Measurements from ENCODE around the gene NUB1.

Gene NUB1

GRCh38 chr7:151341357-151342101 is at the start of gene NUB1:
Gene NUB1 (plus strand): TSS chr7:151341812. CDS start chr7:151345350, 3,538 bp downstream.
- peak; percentile 11 for DNase-seq (ENCODE audit: low read depth)
- TF ChIP-seq CTCF (IDR thresholded peaks at IDR 0.05; ENCODE audit: control insufficient read depth, insufficient read depth, low read depth, low read length, missing control alignments) = no peak
- H3K4me3 ChIP-seq (ENCODE audit: control insufficient read depth, low read depth, low read length) = peak within 1 kb of the TSS; percentile 70

- DNase-seq (ENCODE audit: low read depth) = no peak
- TF ChIP-seq CTCF (IDR thresholded peaks at IDR 0.05; ENCODE audit: control insufficient read depth, insufficient read depth, low read depth, low read length, missing control alignments) = no peak
- no peak overlapping the region for H3K4me3 ChIP-seq (ENCODE audit: control insufficient read depth, low read depth, low read length)
Observed at GRCh38 chr7:151292850-151293249, 48.8 kb upstream of the NUB1 start.

GRCh38 chr7:151296202-151296992 is 45.2 kb upstream of the NUB1 start:
- no peak for DNase-seq (ENCODE audit: low read depth)
- no peak for TF ChIP-seq CTCF (IDR thresholded peaks at IDR 0.05; ENCODE audit: control insufficient read depth, insufficient read depth, low read depth, low read length, missing control alignments)
- no peak overlapping the region for H3K4me3 ChIP-seq (ENCODE audit: control insufficient read depth, low read depth, low read length)

- DNase-seq (ENCODE audit: low read depth) = no peak
- TF ChIP-seq CTCF (IDR thresholded peaks at IDR 0.05; ENCODE audit: control insufficient read depth, insufficient read depth, low read depth, low read length, missing control alignments) = no peak
- no peak overlapping the region for H3K4me3 ChIP-seq (ENCODE audit: control insufficient read depth, low read depth, low read length)
Observed at GRCh38 chr7:151298765-151299164, 42.8 kb upstream of the NUB1 start.

GRCh38 chr7:151299530-151299929 is 42.1 kb upstream of the NUB1 start:
- no peak overlapping the region for H3K4me3 ChIP-seq (ENCODE audit: control insufficient read depth, low read depth, low read length)
- no peak for TF ChIP-seq CTCF (IDR thresholded peaks at IDR 0.05; ENCODE audit: control insufficient read depth, insufficient read depth, low read depth, low read length, missing control alignments)
- DNase-seq (ENCODE audit: low read depth) = no peak

- H3K4me3 ChIP-seq (ENCODE audit: control insufficient read depth, low read depth, low read length) = no peak overlapping the region
- TF ChIP-seq CTCF (IDR thresholded peaks at IDR 0.05; ENCODE audit: control insufficient read depth, insufficient read depth, low read depth, low read length, missing control alignments) = no peak
- no peak for DNase-seq (ENCODE audit: low read depth)
Observed at GRCh38 chr7:151299940-151300645, 41.5 kb upstream of the NUB1 start.

Measured in AG09309 (cell line).